GM23248 (cell line): ENCODE measurements around the gene GALM.

ENCODE experiments used
- EZH2 ChIP-seq: fragments of 200-600 bp; sonication (generic); IDR thresholded peaks from 2 replicates; pipeline ENCODE4 v1.6.1; 2018; ENCODE audit warnings: antibody characterized with exemption, mild to moderate bottlenecking; ENCODE audit not compliant: insufficient read depth, poor library complexity, severe bottlenecking
- EZH2phosphoT487 ChIP-seq: fragments of 200-600 bp; sonication (generic); IDR thresholded peaks from 2 replicates; pipeline ENCODE4 v1.6.1; 2018; ENCODE audit warnings: antibody characterized with exemption, moderate library complexity, mild to moderate bottlenecking, low read depth; ENCODE audit not compliant: insufficient read depth

GRCh38 chr2:38704664-38705063, 38.8 kb downstream of the GALM start:
- no peak for TF ChIP-seq EZH2
- TF ChIP-seq EZH2phosphoT487: no peak
